SU-DHL-6 (cell line): ENCODE measurements around the gene IGFBP4.

Experiments
- CTCF ChIP-seq: fragments of 200-600 bp; sonication (generic); IDR thresholded peaks from one replicate; pipeline ENCODE4 v1.5.1; 2017; ENCODE audit warnings: antibody characterized with exemption, mild to moderate bottlenecking, low read length, moderate library complexity; ENCODE audit not compliant: insufficient read depth, poor library complexity, severe bottlenecking
- EZH2phosphoT487 ChIP-seq: fragments of 200-600 bp; sonication (generic), shearing (Covaris generic); conservative IDR thresholded peaks from 2 replicates; pipeline ENCODE4 v1.6.1; 2018; ENCODE audit warnings: mild to moderate bottlenecking, antibody characterized with exemption, low read length, moderate library complexity, mixed read lengths

DNA sequence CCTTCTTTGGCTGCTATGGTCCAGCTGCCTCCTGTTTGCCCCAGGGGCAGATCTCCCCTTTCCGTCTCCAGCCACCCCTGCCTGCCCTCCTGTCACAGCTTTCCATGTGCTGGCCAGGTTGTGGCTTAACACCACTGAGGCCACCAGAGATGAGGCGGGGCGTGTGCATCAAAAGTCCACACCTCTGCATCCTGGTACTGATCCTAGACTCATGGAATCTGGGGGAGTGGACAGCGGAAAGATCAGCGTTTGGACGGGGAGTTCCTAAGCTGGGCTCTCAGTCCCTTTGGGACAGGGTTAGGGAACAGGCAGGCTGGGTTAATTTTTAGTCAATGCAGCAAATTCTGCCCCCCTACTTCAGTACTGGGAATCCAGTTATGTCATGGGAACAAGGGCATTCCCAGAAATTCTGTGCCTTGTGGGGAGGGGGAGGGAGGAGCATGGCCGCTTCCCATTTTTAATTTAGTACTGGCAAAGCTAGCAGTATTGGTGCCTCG lies 3.9 kb downstream of the IGFBP4 start:
- no peak for TF ChIP-seq CTCF
- TF ChIP-seq EZH2phosphoT487, result no peak
